ENCODE data around the gene NDUFAF3. TPM values are rescaled to one million over a fixed set of nuclear protein-coding genes. Genes with fewer than 3 reads are reported as not detected.

Gene NDUFAF3, protein sequence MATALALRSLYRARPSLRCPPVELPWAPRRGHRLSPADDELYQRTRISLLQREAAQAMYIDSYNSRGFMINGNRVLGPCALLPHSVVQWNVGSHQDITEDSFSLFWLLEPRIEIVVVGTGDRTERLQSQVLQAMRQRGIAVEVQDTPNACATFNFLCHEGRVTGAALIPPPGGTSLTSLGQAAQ
- 40.8 and 43.8 TPM in 2 replicates for total RNA-seq

GRCh38 chr3:49021813-49022687, at the start of gene NDUFAF3:
NDUFAF3 (plus strand) TSS chr3:49022121; CDS start chr3:49022145, 24 bp downstream.

DNA sequence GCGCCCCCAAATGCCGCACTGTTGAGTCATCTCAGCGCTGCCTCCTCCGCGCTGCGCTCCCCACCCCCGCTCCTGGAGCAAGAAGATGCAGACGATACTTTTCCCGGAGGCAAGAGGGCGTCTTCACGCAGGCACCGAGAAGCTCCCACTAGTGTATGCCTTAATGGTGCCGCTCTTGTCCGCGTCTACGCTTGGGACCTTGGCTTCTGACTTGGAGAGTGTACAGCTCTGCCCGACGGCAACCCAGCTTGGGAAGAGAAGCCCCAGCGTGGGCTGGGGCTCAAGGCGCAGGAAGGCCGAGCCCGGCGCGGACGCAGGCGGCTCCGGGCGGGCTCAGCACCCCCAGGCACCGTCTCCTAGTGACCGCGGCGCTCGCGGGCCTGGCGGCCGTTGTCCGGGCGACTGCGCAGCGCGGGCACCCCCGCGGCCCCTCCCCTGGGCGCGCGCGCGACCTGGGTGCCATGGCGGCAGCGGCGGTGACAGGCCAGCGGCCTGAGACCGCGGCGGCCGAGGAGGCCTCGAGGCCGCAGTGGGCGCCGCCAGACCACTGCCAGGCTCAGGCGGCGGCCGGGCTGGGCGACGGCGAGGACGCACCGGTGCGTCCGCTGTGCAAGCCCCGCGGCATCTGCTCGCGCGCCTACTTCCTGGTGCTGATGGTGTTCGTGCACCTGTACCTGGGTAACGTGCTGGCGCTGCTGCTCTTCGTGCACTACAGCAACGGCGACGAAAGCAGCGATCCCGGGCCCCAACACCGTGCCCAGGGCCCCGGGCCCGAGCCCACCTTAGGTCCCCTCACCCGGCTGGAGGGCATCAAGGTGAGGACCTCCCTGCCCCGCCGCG, 31.9 kb upstream of the NDUFAF3 start, which contains the start of gene P4HTM:
Gene P4HTM (plus strand): TSS at position 446 of the 840 bp plus-strand sequence. CDS start 16 bp downstream, at position 462.

DNA sequence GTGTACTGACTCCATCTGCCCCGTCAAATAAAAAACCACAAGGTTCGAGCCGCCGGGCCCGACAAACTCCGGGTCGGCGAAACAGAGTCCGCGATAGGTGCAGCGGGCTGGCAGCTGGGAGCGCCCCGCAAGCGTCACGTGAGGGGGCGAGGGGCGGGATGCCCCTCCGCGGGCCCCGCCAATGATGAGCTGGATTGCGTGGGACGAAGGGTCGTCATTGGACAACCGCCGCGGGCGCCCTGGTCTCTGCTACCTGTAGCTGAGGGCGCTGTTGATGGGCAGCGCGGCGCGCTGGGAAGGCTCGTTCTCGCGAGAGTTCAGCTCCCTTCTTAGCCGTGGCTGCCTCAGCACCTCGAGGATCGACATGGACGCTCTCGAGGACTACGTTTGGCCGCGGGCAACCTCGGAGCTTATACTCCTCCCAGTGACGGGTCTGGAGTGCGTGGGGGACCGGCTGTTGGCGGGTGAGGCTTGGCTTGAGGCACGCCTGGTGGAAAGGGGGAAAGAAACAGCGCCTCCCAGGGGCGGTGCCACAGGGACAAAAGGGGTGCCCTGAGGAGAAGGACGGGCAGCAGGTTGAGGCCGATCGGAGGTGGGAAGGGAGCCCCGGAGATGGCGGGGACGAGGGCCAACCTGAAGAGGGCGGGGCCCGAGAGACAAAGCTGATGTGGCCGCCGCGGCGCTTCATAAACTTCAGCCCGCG, 14.7 kb upstream of the NDUFAF3 start, which contains the start of gene WDR6:
Gene WDR6 (plus strand): TSS at position 324 of the 703 bp plus-strand sequence. CDS start 41 bp downstream, at position 365.

DNA sequence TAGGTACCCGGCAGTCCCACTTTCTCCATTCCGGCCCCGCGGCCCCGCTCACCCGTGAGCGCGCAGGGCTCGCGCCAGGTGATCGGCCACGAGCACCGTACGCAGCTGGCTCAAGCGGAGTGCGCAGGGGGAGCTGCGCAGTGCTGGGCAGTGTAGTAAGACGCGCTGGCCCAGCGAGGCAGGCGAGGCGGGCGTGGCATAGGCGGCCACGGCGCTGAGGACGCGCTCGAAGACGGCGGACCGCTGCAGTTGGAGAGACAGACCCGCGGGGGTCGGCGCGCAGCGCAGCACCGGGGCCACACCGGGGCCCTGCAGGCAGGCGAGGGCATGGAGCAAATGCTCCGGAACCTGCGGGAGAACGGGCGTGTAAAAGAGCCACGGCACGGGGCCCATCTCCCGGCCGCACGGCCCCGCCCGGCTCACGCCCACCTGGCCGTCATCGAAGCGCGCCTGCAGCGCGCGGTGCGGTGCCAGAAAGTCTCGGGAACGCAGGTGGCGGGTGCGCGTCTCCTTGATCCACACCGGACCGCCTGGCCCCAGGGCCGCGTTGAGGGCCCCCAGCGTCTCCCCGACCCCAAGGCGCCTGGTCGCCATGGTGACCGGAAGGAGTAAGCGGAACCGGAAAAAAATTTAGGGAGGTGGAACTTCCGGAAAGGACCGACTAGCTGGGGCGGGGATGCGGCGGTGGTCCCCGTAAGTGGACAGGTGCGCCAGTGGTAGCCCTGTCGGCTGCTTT, 3.8 kb upstream of the NDUFAF3 start, which contains the start of gene DALRD3:
Gene DALRD3 (minus strand): TSS at position 610 of the 736 bp plus-strand sequence. CDS start 16 bp downstream, at position 594.

DNA sequence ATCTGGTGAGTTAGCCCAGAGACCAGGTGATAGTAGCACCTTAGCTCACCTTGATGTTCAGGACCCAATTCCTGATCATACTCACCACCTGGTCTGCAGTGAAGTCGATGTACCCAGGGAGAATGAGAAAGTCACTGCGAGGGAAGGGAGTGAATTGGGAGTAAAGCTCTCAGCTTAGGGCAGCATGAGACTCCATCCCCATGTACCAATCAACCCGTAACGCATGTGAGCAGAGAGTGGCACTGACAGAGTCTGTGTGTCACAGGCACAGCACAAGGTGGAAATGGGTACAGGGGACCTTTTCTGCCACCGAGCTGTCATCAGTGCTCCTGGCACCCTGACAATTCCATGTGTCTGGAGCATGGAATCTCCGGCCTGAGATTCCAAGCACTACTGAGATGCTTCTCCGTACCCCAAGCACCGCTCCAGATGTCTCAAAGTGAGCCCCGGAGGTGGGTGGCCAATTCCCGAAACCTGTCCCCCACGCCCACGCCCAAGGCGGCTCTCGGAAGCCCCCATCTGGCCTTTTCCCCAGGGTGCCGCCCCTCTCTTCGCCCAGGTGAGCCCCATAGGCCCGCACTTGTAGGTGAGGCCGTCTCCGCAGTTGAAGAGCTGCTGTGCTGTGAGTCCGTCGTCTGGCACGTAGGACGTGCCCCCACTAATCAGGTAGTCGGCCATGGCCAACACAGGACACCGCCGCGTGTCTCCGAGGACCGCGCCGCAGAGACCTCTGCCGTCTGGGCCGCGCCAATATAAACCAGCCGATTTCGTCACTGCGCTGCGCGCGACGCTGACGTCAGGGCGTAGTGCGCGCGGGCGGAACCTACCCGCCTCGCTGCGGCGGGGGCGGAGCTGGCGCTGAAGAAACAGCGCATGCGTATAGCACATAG, 7.0 kb downstream of the NDUFAF3 start, which contains the start of gene IMPDH2:
Gene IMPDH2 (minus strand): TSS at position 726 of the 890 bp plus-strand sequence. CDS start 48 bp downstream, at position 678.

Small RNAs within 50 kb of the gene (small RNA-seq; reads per million reads assigned to genes)
- 24,127 reads per million, percentile 100 among the genes with 10 or more reads in this experiment for gene MIR191
- gene MIR425: 1,287 reads per million, percentile 99 among the genes with 10 or more reads in this experiment

Other genes starting within 250 kb of the NDUFAF3 start
- gene PRKAR2A, start 174.2 kb upstream of the NDUFAF3 start, total RNA-seq: 32.2 and 67.3 TPM in 2 replicates
- gene SLC25A20, start 123.2 kb upstream of the NDUFAF3 start, total RNA-seq: 9.4 and 16.1 TPM in 2 replicates
- 54.8 and 55.4 TPM in 2 replicates for gene ARIH2, start 103.3 kb upstream of the NDUFAF3 start, total RNA-seq
- 14.3 and 16.9 TPM in 2 replicates for gene P4HTM, start 31.9 kb upstream of the NDUFAF3 start, total RNA-seq
- 118 and 160 TPM in 2 replicates for gene WDR6, start 14.7 kb upstream of the NDUFAF3 start, total RNA-seq
- gene DALRD3, start 3.5 kb upstream of the NDUFAF3 start, total RNA-seq: 40.8 and 63.5 TPM in 2 replicates
- 357 and 479 TPM in 2 replicates for gene IMPDH2, start 7.3 kb downstream of the NDUFAF3 start, total RNA-seq
- gene QRICH1, start 72.0 kb downstream of the NDUFAF3 start, total RNA-seq: 135 and 173 TPM in 2 replicates
- gene QARS1, start 82.6 kb downstream of the NDUFAF3 start, total RNA-seq: 587 and 637 TPM in 2 replicates
- 42.0 and 42.8 TPM in 2 replicates for gene USP19, start 98.7 kb downstream of the NDUFAF3 start, total RNA-seq
- gene LAMB2, start 110.9 kb downstream of the NDUFAF3 start, total RNA-seq: 184 and 515 TPM in 2 replicates
- gene CCDC71, start 144.2 kb downstream of the NDUFAF3 start, total RNA-seq: 30.0 and 33.8 TPM in 2 replicates
- gene KLHDC8B, start 149.5 kb downstream of the NDUFAF3 start, total RNA-seq: 26.2 and 93.8 TPM in 2 replicates